SU-DHL-6 (cell line): ENCODE results near the gene KCNJ9.

ENCODE experiments used
- H2AFZ ChIP-seq: fragments of 200-600 bp; sonication (generic); 2 replicates; pipeline ENCODE4 v1.6.1; 2014; ENCODE audit warnings: low read depth, mild to moderate bottlenecking, moderate library complexity, mixed read lengths, antibody characterized with exemption, low read length; ENCODE audit not compliant: severe bottlenecking
- H3F3A ChIP-seq: fragments of 200-600 bp; shearing (Covaris generic); 2 replicates; pipeline ENCODE4 v1.6.0; 2016; ENCODE audit warnings: antibody characterized with exemption, mild to moderate bottlenecking; ENCODE audit not compliant: insufficient read depth
- H3K27ac ChIP-seq: fragments of 200-600 bp; sonication (generic); 2 replicates; pipeline ENCODE4 v1.5.1; 2016; ENCODE audit warnings: low read depth, mild to moderate bottlenecking, low read length, moderate library complexity, mixed read lengths
- H3K27me3 ChIP-seq: fragments of 200-600 bp; sonication (generic), shearing (Covaris generic); 2 replicates; pipeline ENCODE4 v1.6.0; 2014; ENCODE audit warnings: mild to moderate bottlenecking, low read length
- H3K36me3 ChIP-seq: fragments of 200-600 bp; sonication (generic); 2 replicates; pipeline ENCODE4 v1.6.1; 2014; ENCODE audit warnings: mild to moderate bottlenecking, low read length, mixed read lengths
- H3K4me2 ChIP-seq: fragments of 300-600, 200-600 bp; shearing (Covaris generic), sonication (generic); 2 replicates; pipeline ENCODE4 v1.6.0; 2014; ENCODE audit warnings: low read length, low read depth, mild to moderate bottlenecking; ENCODE audit not compliant: poor library complexity, severe bottlenecking
- H3K4me3 ChIP-seq: fragments of 200-600 bp; sonication (generic); 2 replicates; pipeline ENCODE4 v1.5.1; 2014; ENCODE audit warnings: antibody characterized with exemption, low read length, mild to moderate bottlenecking, mixed read lengths; ENCODE audit not compliant: insufficient read depth, poor library complexity, severe bottlenecking
- H3K79me2 ChIP-seq: fragments of 200-600 bp; sonication (generic); 2 replicates; pipeline ENCODE4 v1.6.1; 2014; ENCODE audit warnings: mild to moderate bottlenecking, low read length, moderate library complexity; ENCODE audit not compliant: insufficient read depth
- H3K9ac ChIP-seq: fragments of 200-600 bp; sonication (generic); 2 replicates; pipeline ENCODE4 v1.7.0; 2014; ENCODE audit warnings: mild to moderate bottlenecking, low read length
- H3K9me2 ChIP-seq: fragments of 200-600 bp; sonication (generic); replicated peaks from 2 replicates; pipeline ENCODE4 v1.6.1; 2014; ENCODE audit warnings: low read length; ENCODE audit not compliant: insufficient read depth
- H3K9me3 ChIP-seq: fragments of 200-600 bp; sonication (generic); 2 replicates; pipeline ENCODE4 v1.6.1; 2014; ENCODE audit warnings: low read length, mixed read lengths; ENCODE audit not compliant: insufficient read depth
- H4K20me1 ChIP-seq: fragments of 200-600 bp; sonication (generic); 2 replicates; pipeline ENCODE4 v1.6.1; 2014; ENCODE audit warnings: low read depth, mild to moderate bottlenecking, antibody characterized with exemption, low read length, moderate library complexity, mixed read lengths
- EZH2phosphoT487 ChIP-seq: fragments of 200-600 bp; sonication (generic), shearing (Covaris generic); conservative IDR thresholded peaks from 2 replicates; pipeline ENCODE4 v1.6.1; 2018; ENCODE audit warnings: mild to moderate bottlenecking, antibody characterized with exemption, low read length, moderate library complexity, mixed read lengths
- TF ChIP-seq, protein P1 (sequence below): fragments of 200-600 bp; sonication (generic); IDR thresholded peaks from one replicate; pipeline ENCODE4 v1.5.1; 2017; ENCODE audit warnings: antibody characterized with exemption, mild to moderate bottlenecking, low read length, moderate library complexity; ENCODE audit not compliant: insufficient read depth, poor library complexity, severe bottlenecking

Gene KCNJ9

DNA sequence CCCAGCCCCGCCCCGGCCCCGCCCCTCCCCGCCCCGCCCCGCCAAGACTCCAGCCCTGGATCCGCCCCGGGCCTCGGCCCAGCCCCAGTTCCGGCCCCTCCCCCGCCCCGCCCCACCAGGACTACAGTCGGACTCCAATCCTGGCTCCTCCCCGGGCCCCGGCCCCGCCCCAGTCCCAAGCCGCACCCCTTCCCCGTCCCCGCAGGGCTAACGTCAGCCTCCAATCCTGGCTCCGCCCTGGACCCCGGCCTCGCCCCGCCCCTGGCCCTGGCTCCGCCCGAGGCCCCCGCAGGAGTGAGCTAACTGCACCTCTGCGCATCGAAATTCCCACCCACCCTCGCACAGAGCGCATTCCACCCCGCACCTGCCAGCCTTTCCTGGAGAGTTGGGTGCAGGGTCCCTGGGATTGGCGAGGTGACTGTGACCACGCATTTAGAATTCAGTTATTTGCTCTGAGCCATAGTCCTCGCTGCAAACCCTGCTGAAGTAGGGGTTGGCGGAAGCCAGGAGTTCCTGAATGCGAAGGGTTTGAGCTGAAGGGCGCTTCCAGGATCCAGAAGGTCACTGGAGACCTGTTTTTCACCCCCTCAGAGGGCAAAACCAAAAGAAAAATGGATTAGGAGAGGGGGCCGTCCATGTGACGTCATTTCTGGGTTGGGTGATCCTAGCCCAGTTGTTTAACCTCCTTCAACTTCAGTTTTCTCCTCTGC lies 17.7 kb downstream of the KCNJ9 start:
- Histone ChIP-seq H4K20me1 (no peaks in the 10 kb centered on the region), H3K9me2 (no peaks in the 10 kb centered on the region), H3K27me3 (no peaks in the 10 kb centered on the region), H3K27ac (no peak overlapping the region), H3K36me3 (no peaks in the 10 kb centered on the region), H2AFZ (peak overlapping the region; percentile 98), H3K4me2 (peak overlapping the region; percentile 88), H3K9me3 (no peaks in the 10 kb centered on the region), H3K79me2 (no peaks in the 10 kb centered on the region), H3K4me3 (peak overlapping the region; percentile 48), H3K9ac (peak overlapping the region; percentile 29), H3F3A (peaks cover 8% of the 10 kb centered on the region)
- TF ChIP-seq, protein P1, sequence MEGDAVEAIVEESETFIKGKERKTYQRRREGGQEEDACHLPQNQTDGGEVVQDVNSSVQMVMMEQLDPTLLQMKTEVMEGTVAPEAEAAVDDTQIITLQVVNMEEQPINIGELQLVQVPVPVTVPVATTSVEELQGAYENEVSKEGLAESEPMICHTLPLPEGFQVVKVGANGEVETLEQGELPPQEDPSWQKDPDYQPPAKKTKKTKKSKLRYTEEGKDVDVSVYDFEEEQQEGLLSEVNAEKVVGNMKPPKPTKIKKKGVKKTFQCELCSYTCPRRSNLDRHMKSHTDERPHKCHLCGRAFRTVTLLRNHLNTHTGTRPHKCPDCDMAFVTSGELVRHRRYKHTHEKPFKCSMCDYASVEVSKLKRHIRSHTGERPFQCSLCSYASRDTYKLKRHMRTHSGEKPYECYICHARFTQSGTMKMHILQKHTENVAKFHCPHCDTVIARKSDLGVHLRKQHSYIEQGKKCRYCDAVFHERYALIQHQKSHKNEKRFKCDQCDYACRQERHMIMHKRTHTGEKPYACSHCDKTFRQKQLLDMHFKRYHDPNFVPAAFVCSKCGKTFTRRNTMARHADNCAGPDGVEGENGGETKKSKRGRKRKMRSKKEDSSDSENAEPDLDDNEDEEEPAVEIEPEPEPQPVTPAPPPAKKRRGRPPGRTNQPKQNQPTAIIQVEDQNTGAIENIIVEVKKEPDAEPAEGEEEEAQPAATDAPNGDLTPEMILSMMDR: no peak
- no peak for TF ChIP-seq EZH2phosphoT487

DNA sequence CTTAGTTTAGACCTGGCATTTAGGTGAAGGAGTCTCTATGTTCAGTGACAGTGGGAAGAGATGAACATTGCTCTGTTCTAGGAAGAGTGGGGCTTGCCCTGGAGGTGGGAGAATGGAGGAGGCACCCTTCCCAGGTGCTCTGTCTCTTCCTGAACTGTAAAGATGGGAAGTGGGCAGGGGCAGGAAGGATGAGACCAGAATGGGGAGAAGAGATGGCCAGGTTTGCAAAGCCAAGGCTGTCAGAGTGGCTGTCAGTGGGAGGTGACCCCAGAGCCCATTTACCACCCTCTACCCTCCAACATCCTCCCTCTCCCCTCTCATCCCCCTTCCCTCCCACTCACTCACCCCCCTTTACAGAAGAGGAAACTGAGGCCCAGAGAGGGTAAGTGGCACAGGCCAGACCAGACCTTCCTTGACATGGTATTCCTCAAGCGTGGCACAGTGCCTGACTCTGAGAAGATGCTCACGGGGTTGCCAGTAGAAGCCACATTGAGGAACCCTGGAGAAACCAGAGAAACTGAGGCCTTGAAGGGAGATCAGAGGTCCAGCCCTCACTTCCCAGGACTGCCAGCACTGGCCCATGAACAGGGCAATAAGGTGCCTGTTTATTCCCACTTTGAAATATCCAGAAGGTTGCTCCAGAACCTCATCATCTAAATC lies 18.5 kb downstream of the KCNJ9 start:
- Histone ChIP-seq H3K27ac (no peak overlapping the region), H3K79me2 (no peaks in the 10 kb centered on the region), H3K4me2 (no peak overlapping the region), H3K9me2 (no peaks in the 10 kb centered on the region), H3K4me3 (no peak overlapping the region), H4K20me1 (no peaks in the 10 kb centered on the region), H2AFZ (no peak overlapping the region), H3K9me3 (no peaks in the 10 kb centered on the region), H3K36me3 (no peaks in the 10 kb centered on the region), H3F3A (peaks cover 8% of the 10 kb centered on the region), H3K27me3 (no peaks in the 10 kb centered on the region), H3K9ac (peak overlapping the region; percentile 29; the same call in 1 of the 2 replicates)
- no peak for TF ChIP-seq EZH2phosphoT487
- TF ChIP-seq, protein P1: no peak

DNA sequence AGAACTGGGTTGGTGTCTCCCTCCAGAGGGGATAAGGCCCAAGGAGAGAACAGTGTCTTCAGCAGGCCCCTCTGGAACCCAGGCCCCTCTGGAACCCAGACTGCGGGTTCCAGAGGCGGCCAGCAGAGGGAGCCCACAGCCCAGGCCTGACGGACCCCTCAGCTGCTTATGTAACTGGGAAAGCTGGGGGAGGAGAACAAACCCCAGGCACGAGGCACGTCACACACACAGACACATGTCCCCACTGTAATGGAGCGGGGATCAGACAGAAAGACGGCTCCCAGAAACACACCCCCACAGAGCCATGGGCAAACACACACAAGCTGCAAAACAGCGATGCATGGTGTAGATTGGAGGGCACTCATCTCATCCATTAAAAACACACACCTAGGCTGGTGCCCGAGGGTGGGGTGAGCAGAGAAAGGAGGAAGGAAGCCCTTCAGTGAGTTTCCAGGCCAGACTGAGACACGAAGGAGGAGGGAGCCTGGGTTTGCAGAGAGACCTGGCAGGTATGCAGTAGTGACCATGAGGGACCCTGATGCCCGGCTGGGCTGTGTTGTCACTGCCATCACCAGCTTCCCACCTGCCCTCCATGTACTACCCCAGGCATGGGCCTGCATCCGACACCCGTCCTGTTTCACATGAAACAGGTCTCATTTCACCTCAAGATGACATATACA lies 19.8 kb downstream of the KCNJ9 start:
- Histone ChIP-seq H3K27me3 (no peaks in the 10 kb centered on the region), H3K4me3 (no peak overlapping the region), H2AFZ (peak overlapping the region; percentile 97), H4K20me1 (no peaks in the 10 kb centered on the region), H3K36me3 (no peaks in the 10 kb centered on the region), H3K9me3 (no peaks in the 10 kb centered on the region), H3F3A (peaks cover 8% of the 10 kb centered on the region), H3K9me2 (no peaks in the 10 kb centered on the region), H3K9ac (peak overlapping the region; percentile 30), H3K79me2 (no peaks in the 10 kb centered on the region), H3K4me2 (peak overlapping the region; percentile 35), H3K27ac (no peak overlapping the region)
- no peak for TF ChIP-seq EZH2phosphoT487
- TF ChIP-seq, protein P1: peak; percentile 94
